ENCODE results near the gene MTMR3. TPM values are rescaled to one million over a fixed set of nuclear protein-coding genes. Genes with fewer than 3 reads are reported as not detected.

MTMR3 gene
- total RNA-seq (10 to 100 TPM; 27.0 to 38.8 TPM), polyA plus RNA-seq (1 to 10 TPM; 6.0 to 7.2 TPM)

- peak within 1 kb of the TSS; percentile 78 to 85 for H3K9ac ChIP-seq (ENCODE audit: low read depth in 1 of 2, low read length in 2 of 2)
- peak; percentile 99 for DNase-seq (ENCODE audit: low spot score)
- H3K4me3 ChIP-seq (ENCODE audit: low read depth in 1 of 3, low read length in 3 of 3), result peak within 1 kb of the TSS; percentile 57 to 100 (median 91)
- peak within 1 kb of the TSS; percentile 95 to 99 for H3K27ac ChIP-seq (ENCODE audit: low read depth in 1 of 2, low read length in 2 of 2)
- whole genome bisulfite sequencing, result under 1% methylated on average over 82 of the region's 82 CpGs
- TF ChIP-seq REST (IDR thresholded peaks at IDR 0.05) (no peak), YY1 (IDR thresholded peaks at IDR 0.05) (peak; percentile 90), CTCF (IDR thresholded peaks at IDR 0.05; ENCODE audit: low read depth, low read length, missing input control) (peak; percentile 19), RAD21 (IDR thresholded peaks at IDR 0.05) (peak; percentile 25 to 26), JUND (IDR thresholded peaks at IDR 0.05) (no peak), HNF4G (IDR thresholded peaks at IDR 0.05) (no peak), NR2F2 (IDR thresholded peaks at IDR 0.05) (no peak), MAX (IDR thresholded peaks at IDR 0.05) (no peak), FOXA1 (IDR thresholded peaks at IDR 0.05) (no peak), SP1 (IDR thresholded peaks at IDR 0.05) (no peak), ATF3 (IDR thresholded peaks at IDR 0.05) (no peak), EGR1 (IDR thresholded peaks at IDR 0.05; ENCODE audit: low read depth in 2 of 2) (no peak), ZBTB33 (IDR thresholded peaks at IDR 0.05) (no peak), GABPA (IDR thresholded peaks at IDR 0.05 in 1 of 2, conservative IDR thresholded peaks at IDR 0.05 in 1 of 2) (no peak), HNF4A (conservative IDR thresholded peaks at IDR 0.05) (no peak)
- H3K36me3 ChIP-seq (ENCODE audit: control insufficient read depth in 4 of 4, insufficient read depth in 3 of 4, low read depth in 1 of 4, low read length in 3 of 4), result no peaks in the 10 kb centered on the region
- peaks cover 5 to 23% (median 12%) of the 10 kb centered on the region in 4 donors for H3K4me1 ChIP-seq (ENCODE audit: control insufficient read depth in 4 of 4, insufficient read depth in 4 of 4, low read length in 3 of 4)
- no peaks in the 10 kb centered on the region for H3K27me3 ChIP-seq (ENCODE audit: control insufficient read depth in 4 of 4, insufficient read depth in 4 of 4, low read length in 3 of 4)
- no peaks in the 10 kb centered on the region for H3K9me3 ChIP-seq (ENCODE audit: control insufficient read depth in 4 of 4, low read length in 3 of 4)
These were observed at the start of gene MTMR3 for GRCh38 chr22:29883045-29883774. TSS of gene MTMR3 (plus strand) at chr22:29883174. CDS start at chr22:29971060, 87,886 bp downstream.
